ENCODE data around the gene CEBPZOS. TPM values are rescaled to one million over a fixed set of nuclear protein-coding genes. Genes with fewer than 3 reads are reported as not detected.

The CEBPZOS gene
- total and polyA plus RNA-seq, 2 of the 4 experiments (the other 2 are of a cell fraction): 16.8 to 31.5 TPM

DNA sequence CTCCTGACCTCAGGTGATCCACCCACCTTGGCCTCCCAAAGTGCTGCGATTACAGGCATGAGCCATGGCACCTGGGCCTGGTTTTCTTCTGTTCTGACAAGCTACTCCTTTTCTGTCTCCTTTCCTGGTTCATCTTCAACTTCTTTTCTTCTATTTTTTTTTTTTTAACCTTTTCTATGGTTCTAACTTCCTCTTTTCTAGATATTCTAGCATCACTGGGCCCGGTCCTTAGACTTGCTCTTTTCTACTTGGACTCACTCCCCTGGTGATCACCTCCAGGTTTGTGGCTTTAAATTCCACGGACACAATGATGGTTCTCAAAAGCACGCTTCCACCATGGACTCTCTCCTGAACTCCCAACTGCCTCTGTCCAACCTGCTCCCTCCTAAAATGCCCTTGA is 41.5 kb upstream of the CEBPZOS start:
- H3K79me1 ChIP-seq (ENCODE audit: low read depth in 1 of 2, low read length in 2 of 2): peaks cover 20 to 44% of the 10 kb centered on the region in 2 experiments
- no peak overlapping the region for H3K4ac ChIP-seq (ENCODE audit: low read depth, low read length)
- no peak overlapping the region for H3K18ac ChIP-seq (ENCODE audit: low read depth, low read length)
- H2AFZ ChIP-seq (replicated peaks; ENCODE audit: low read length, poor library complexity): no peak overlapping the region
- H2BK5ac ChIP-seq (ENCODE audit: low read depth, low read length, poor library complexity, severe bottlenecking): no peak overlapping the region
- H4K5ac ChIP-seq (ENCODE audit: low read depth, low read length): no peak overlapping the region
- no peak overlapping the region for H3K4me2 ChIP-seq (ENCODE audit: low read depth, low read length)
- H3K23ac ChIP-seq (ENCODE audit: low read depth, low read length): no peak overlapping the region
- H3K36me3 ChIP-seq (ENCODE audit: control insufficient read depth, insufficient read depth, low read length): no peaks in the 10 kb centered on the region
- no peak overlapping the region for H4K91ac ChIP-seq (ENCODE audit: insufficient read depth, low read depth, low read length)
- no peak overlapping the region for H2BK15ac ChIP-seq (ENCODE audit: low read depth, low read length)
- ATAC-seq (ENCODE audit: low read depth) (no peak), DNase-seq (no peak)
- no peak overlapping the region for H2BK20ac ChIP-seq (ENCODE audit: low read depth, low read length)
- no peaks in the 10 kb centered on the region for H4K20me1 ChIP-seq (ENCODE audit: insufficient read depth, low read length)
- H4K8ac ChIP-seq (ENCODE audit: low read depth in 2 of 2, low read length in 2 of 2): no peak overlapping the region
- BruUV-seq (replicated peaks): no TSS peak
- H3K56ac ChIP-seq (ENCODE audit: extremely low read depth, insufficient read depth, low read length): no peak overlapping the region
- no peak overlapping the region for H2AK5ac ChIP-seq (ENCODE audit: low read depth, low read length)
- CTCF ChIA-PET: no interaction called here
- H3K9ac ChIP-seq (ENCODE audit: low read depth, low read length): no peak overlapping the region
- in situ Hi-C loops (cut with MboI; ENCODE audit: low sequenced_read_pairs) (loop anchor here (25.0 kb wide), 1 partner anchor 733 kb away; no protein-coding TSS in a partner anchor), intact Hi-C loops (cut with micrococcal nuclease) (loop anchor here (5.0 kb wide), 1 partner anchor 58 kb away; no protein-coding TSS in a partner anchor), dilution Hi-C loops (cut with HindIII; ENCODE audit: low sequenced_read_pairs, unreplicated experiment) (no loop called here)
- no peaks in the 10 kb centered on the region for H3K27me3 ChIP-seq (ENCODE audit: control insufficient read depth, insufficient read depth, low read length)
- no peak overlapping the region for H3K27ac ChIP-seq (ENCODE audit: insufficient read depth, low read length)
- H3K4me1 ChIP-seq (ENCODE audit: control insufficient read depth, insufficient read depth, low read length): peaks cover 5% of the 10 kb centered on the region; the same call in 1 of the 2 replicates
- POLR2A ChIA-PET (ENCODE audit: unreplicated experiment): no interaction called here
- no peak overlapping the region for H3K4me3 ChIP-seq (ENCODE audit: insufficient read depth, low read depth, low read length)
- no peak for TF ChIP-seq NFE2L2 (IDR thresholded peaks at IDR 0.05; ENCODE audit: low read depth, low read length)
- no peak for TF ChIP-seq POLR2A (IDR thresholded peaks at IDR 0.05; ENCODE audit: low read depth, low read length)
- TF ChIP-seq, protein P1, sequence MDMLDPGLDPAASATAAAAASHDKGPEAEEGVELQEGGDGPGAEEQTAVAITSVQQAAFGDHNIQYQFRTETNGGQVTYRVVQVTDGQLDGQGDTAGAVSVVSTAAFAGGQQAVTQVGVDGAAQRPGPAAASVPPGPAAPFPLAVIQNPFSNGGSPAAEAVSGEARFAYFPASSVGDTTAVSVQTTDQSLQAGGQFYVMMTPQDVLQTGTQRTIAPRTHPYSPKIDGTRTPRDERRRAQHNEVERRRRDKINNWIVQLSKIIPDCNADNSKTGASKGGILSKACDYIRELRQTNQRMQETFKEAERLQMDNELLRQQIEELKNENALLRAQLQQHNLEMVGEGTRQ (IDR thresholded peaks at IDR 0.05; ENCODE audit: low read depth, low read length): no peak
- TF ChIP-seq CTCF (conservative IDR thresholded peaks at IDR 0.05; ENCODE audit: low read depth, low read length): no peak
- TF ChIP-seq MXI1 (IDR thresholded peaks at IDR 0.05; ENCODE audit: borderline replicate concordance, low read depth, low read length): no peak
- TF ChIP-seq, protein P2, sequence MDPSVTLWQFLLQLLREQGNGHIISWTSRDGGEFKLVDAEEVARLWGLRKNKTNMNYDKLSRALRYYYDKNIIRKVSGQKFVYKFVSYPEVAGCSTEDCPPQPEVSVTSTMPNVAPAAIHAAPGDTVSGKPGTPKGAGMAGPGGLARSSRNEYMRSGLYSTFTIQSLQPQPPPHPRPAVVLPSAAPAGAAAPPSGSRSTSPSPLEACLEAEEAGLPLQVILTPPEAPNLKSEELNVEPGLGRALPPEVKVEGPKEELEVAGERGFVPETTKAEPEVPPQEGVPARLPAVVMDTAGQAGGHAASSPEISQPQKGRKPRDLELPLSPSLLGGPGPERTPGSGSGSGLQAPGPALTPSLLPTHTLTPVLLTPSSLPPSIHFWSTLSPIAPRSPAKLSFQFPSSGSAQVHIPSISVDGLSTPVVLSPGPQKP (IDR thresholded peaks at IDR 0.05; ENCODE audit: borderline replicate concordance, low read depth, low read length): no peak
- no peak for TF ChIP-seq RAD21 (IDR thresholded peaks at IDR 0.05; ENCODE audit: low read length)
- no peak for TF ChIP-seq FOS (IDR thresholded peaks at IDR 0.05; ENCODE audit: low read depth, low read length)
- no peak for TF ChIP-seq CHD1 (IDR thresholded peaks at IDR 0.05; ENCODE audit: low read depth, low read length)
- TF ChIP-seq MAFK (IDR thresholded peaks at IDR 0.05; ENCODE audit: low read depth, low read length): no peak
- TF ChIP-seq SMC3 (IDR thresholded peaks at IDR 0.05; ENCODE audit: low read depth, low read length): no peak
- TF ChIP-seq CEBPB (IDR thresholded peaks at IDR 0.05; ENCODE audit: low read depth, low read length): no peak
- no peak for TF ChIP-seq BHLHE40 (IDR thresholded peaks at IDR 0.05; ENCODE audit: low read depth, low read length)
- no peak for TF ChIP-seq RCOR1 (IDR thresholded peaks at IDR 0.05; ENCODE audit: insufficient replicate concordance, low read length)
- no peak for TF ChIP-seq MAZ (IDR thresholded peaks at IDR 0.05; ENCODE audit: borderline replicate concordance, low read depth, low read length)
- no peak for TF ChIP-seq RFX5 (IDR thresholded peaks at IDR 0.05; ENCODE audit: low read depth, low read length)
- 92% methylated on average over 4 of the region's 4 CpGs; no CpG with 5 or more reads in 1 of the 2 experiments for WGBS, 2 experiments (ENCODE audit: extremely low coverage in 2 of 2, insufficient read length in 1 of 2)
- no peak overlapping the region for H2AK9ac ChIP-seq (replicated peaks; ENCODE audit: low read depth, low read length, poor library complexity)
- H3K14ac ChIP-seq (replicated peaks; ENCODE audit: low read depth, low read length): no peak overlapping the region
- H3K9me1 ChIP-seq (ENCODE audit: insufficient read depth, low read length): no peaks in the 10 kb centered on the region
- no peak overlapping the region for H2BK120ac ChIP-seq (ENCODE audit: low read depth, low read length)
- H3K9me3 ChIP-seq (ENCODE audit: control insufficient read depth, insufficient read depth, low read length): no peaks in the 10 kb centered on the region
